SK-N-SH treated with all-trans-retinoic acid at 6 μM for 48 hours (cell line): Measurements from ENCODE around the gene RYK.

Source experiments
- ATAC-seq: fragments of 200-7000 bp; cut with Tn5 transposase; 3 replicates; pipeline ENCODE4 v1.9.1; 2020; ENCODE audit warnings: mild to moderate bottlenecking, moderate library complexity
- ARNTL ChIP-seq: fragments of 450-650 bp; formaldehyde crosslinking; IDR thresholded peaks from 2 replicates; pipeline ENCODE4 v1.5.0; 2020; ENCODE audit warnings: low read depth, mild to moderate bottlenecking, moderate library complexity, borderline replicate concordance
- BACH2 ChIP-seq: fragments of 250-450 bp; sonication (Bioruptor Pico); IDR thresholded peaks from 2 replicates; pipeline ENCODE4 v1.9.0; 2021; ENCODE audit warnings: mild to moderate bottlenecking, borderline replicate concordance
- ESRRG ChIP-seq: fragments of 250-450 bp; sonication (Bioruptor Pico); IDR thresholded peaks from 2 replicates; pipeline ENCODE4 v1.6.1; 2021; ENCODE audit warnings: mild to moderate bottlenecking
- GLIS3 ChIP-seq: fragments of 250-450 bp; sonication (Bioruptor Pico); IDR thresholded peaks from 2 replicates; pipeline ENCODE4 v1.5.0; 2020; ENCODE audit warnings: mild to moderate bottlenecking, moderate library complexity
- ISL1 ChIP-seq: fragments of 250-450 bp; sonication (Bioruptor Pico); IDR thresholded peaks from 2 replicates; pipeline ENCODE4 v2.1.2; 2022; ENCODE audit warnings: mild to moderate bottlenecking, moderate library complexity
- OSR1 ChIP-seq: fragments of 250-450 bp; sonication (Bioruptor Pico); IDR thresholded peaks from 2 replicates; pipeline ENCODE4 v1.8.0; 2022; ENCODE audit warnings: moderate library complexity, mild to moderate bottlenecking, inconsistent platforms
- RARB ChIP-seq: fragments of 250-450 bp; sonication (Bioruptor Pico); IDR thresholded peaks from 2 replicates; pipeline ENCODE4 v1.8.0; 2021; ENCODE audit warnings: mild to moderate bottlenecking, moderate library complexity
- SNAI2 ChIP-seq: fragments of 250-450 bp; sonication (Bioruptor Pico); IDR thresholded peaks from 2 replicates; pipeline ENCODE4 v1.5.0; 2020; ENCODE audit warnings: mild to moderate bottlenecking, moderate library complexity
- TCF4 ChIP-seq: fragments of 250-450 bp; sonication (Bioruptor Pico); IDR thresholded peaks from 2 replicates; pipeline ENCODE4 v1.8.0; 2021; ENCODE audit warnings: mild to moderate bottlenecking, moderate library complexity, borderline replicate concordance
- TOX ChIP-seq: fragments of 250-450 bp; sonication (Bioruptor Pico); IDR thresholded peaks from 2 replicates; pipeline ENCODE4 v1.8.0; 2021; ENCODE audit warnings: mild to moderate bottlenecking, moderate library complexity, borderline replicate concordance
- TSHZ2 ChIP-seq: fragments of 250-450 bp; sonication (Bioruptor Pico); IDR thresholded peaks from 2 replicates; pipeline ENCODE4 v1.5.0; 2020; ENCODE audit warnings: mild to moderate bottlenecking, moderate library complexity
- ZFP3 ChIP-seq: fragments of 250-450 bp; sonication (Bioruptor Pico); IDR thresholded peaks from 2 replicates; pipeline ENCODE4 v1.5.0; 2020; ENCODE audit warnings: mild to moderate bottlenecking, moderate library complexity
- ZFP30 ChIP-seq: fragments of 450-650 bp; formaldehyde crosslinking; IDR thresholded peaks from 2 replicates; pipeline ENCODE4 v1.5.0; 2022; ENCODE audit warnings: mild to moderate bottlenecking, moderate library complexity
- ZNF565 ChIP-seq: fragments of 450-650 bp; formaldehyde crosslinking; conservative IDR thresholded peaks from 2 replicates; pipeline ENCODE4 v1.5.0; 2020; ENCODE audit warnings: low read depth, mild to moderate bottlenecking, moderate library complexity
- ZNF70 ChIP-seq: fragments of 450-650 bp; formaldehyde crosslinking; IDR thresholded peaks from 2 replicates; pipeline ENCODE4 v1.5.0; 2020; ENCODE audit warnings: mild to moderate bottlenecking, moderate library complexity
- ZNF8 ChIP-seq: fragments of 450-650 bp; formaldehyde crosslinking; IDR thresholded peaks from 2 replicates; pipeline ENCODE4 v1.5.0; 2020; ENCODE audit warnings: mild to moderate bottlenecking, moderate library complexity
- TF ChIP-seq, protein P1 (sequence below): fragments of 250-450 bp; sonication (Bioruptor Pico); IDR thresholded peaks from 2 replicates; pipeline ENCODE4 v1.8.0; 2021; ENCODE audit warnings: low read depth, mild to moderate bottlenecking, moderate library complexity, borderline replicate concordance
- TF ChIP-seq, protein P2 (sequence below): fragments of 250-450 bp; sonication (Bioruptor Pico); IDR thresholded peaks from 2 replicates; pipeline ENCODE4 v1.8.0; 2020; ENCODE audit warnings: mild to moderate bottlenecking, moderate library complexity, borderline replicate concordance
- TF ChIP-seq, protein P3 (sequence below): fragments of 250-450 bp; sonication (Bioruptor Pico); IDR thresholded peaks from 2 replicates; pipeline ENCODE4 v1.5.1; 2021; ENCODE audit warnings: mild to moderate bottlenecking, moderate library complexity

RYK gene

GRCh38 chr3:134258761-134259347, 8.2 kb upstream of the RYK start:
- no peak for TF ChIP-seq OSR1
- no peak for TF ChIP-seq ZNF8 (CRISPR knock-in tag)
- TF ChIP-seq TCF4 = no peak
- ATAC-seq = no peak

GRCh38 chr3:134255404-134255803, 4.7 kb upstream of the RYK start:
- ATAC-seq = no peak
- no peak for TF ChIP-seq ZFP30

- ATAC-seq = no peak
These were observed 3.0 kb upstream of the RYK start for GRCh38 chr3:134253475-134254226.

DNA sequence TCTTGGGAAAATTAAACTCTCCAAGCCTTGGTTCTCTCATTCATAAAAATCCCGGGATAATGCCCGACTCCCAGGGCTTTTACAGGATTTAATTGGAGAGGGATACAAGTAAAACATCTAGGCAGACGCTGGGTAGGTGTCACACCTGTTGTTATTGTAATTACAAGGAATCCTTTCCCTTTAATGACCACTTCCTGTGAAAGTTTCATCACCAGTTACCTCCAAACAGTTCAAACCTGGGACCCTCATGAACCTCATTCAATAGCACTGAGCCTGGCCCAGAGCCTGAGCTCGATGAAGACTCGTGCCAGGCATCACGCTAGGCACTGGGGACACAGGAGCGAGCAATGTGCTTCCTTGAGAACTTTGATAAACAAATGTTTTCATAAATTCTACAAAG, 2.1 kb upstream of the RYK start:
- no peak for ATAC-seq
- TF ChIP-seq, protein P1, sequence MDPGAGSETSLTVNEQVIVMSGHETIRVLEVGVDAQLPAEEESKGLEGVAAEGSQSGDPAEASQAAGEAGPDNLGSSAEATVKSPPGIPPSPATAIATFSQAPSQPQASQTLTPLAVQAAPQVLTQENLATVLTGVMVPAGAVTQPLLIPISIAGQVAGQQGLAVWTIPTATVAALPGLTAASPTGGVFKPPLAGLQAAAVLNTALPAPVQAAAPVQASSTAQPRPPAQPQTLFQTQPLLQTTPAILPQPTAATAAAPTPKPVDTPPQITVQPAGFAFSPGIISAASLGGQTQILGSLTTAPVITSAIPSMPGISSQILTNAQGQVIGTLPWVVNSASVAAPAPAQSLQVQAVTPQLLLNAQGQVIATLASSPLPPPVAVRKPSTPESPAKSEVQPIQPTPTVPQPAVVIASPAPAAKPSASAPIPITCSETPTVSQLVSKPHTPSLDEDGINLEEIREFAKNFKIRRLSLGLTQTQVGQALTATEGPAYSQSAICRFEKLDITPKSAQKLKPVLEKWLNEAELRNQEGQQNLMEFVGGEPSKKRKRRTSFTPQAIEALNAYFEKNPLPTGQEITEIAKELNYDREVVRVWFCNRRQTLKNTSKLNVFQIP = no peak
- TF ChIP-seq, protein P2, sequence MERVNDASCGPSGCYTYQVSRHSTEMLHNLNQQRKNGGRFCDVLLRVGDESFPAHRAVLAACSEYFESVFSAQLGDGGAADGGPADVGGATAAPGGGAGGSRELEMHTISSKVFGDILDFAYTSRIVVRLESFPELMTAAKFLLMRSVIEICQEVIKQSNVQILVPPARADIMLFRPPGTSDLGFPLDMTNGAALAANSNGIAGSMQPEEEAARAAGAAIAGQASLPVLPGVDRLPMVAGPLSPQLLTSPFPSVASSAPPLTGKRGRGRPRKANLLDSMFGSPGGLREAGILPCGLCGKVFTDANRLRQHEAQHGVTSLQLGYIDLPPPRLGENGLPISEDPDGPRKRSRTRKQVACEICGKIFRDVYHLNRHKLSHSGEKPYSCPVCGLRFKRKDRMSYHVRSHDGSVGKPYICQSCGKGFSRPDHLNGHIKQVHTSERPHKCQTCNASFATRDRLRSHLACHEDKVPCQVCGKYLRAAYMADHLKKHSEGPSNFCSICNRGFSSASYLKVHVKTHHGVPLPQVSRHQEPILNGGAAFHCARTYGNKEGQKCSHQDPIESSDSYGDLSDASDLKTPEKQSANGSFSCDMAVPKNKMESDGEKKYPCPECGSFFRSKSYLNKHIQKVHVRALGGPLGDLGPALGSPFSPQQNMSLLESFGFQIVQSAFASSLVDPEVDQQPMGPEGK (CRISPR knock-in tag) = no peak
- TF ChIP-seq TCF4 (no peak), ISL1 (no peak), RARB (CRISPR knock-in tag) (no peak), BACH2 (no peak), ZNF70 (no peak), SNAI2 (CRISPR knock-in tag) (no peak)
- TF ChIP-seq, protein P3, sequence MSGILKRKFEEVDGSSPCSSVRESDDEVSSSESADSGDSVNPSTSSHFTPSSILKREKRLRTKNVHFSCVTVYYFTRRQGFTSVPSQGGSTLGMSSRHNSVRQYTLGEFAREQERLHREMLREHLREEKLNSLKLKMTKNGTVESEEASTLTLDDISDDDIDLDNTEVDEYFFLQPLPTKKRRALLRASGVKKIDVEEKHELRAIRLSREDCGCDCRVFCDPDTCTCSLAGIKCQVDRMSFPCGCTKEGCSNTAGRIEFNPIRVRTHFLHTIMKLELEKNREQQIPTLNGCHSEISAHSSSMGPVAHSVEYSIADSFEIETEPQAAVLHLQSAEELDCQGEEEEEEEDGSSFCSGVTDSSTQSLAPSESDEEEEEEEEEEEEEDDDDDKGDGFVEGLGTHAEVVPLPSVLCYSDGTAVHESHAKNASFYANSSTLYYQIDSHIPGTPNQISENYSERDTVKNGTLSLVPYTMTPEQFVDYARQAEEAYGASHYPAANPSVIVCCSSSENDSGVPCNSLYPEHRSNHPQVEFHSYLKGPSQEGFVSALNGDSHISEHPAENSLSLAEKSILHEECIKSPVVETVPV (CRISPR knock-in tag) = no peak

More at GRCh38 chr3:134253475-134254226, 3.0 kb upstream of the RYK start:
- no peak for TF ChIP-seq ZFP30
- TF ChIP-seq ARNTL (CRISPR knock-in tag) = no peak
- TF ChIP-seq, protein P1 = no peak
- no peak for TF ChIP-seq ZNF565 (CRISPR knock-in tag)
- no peak for TF ChIP-seq ISL1
- no peak for TF ChIP-seq SNAI2 (CRISPR knock-in tag)
- no peak for TF ChIP-seq TOX (CRISPR knock-in tag)
- TF ChIP-seq ESRRG = no peak
- TF ChIP-seq, protein P2 (CRISPR knock-in tag) = no peak
- no peak for TF ChIP-seq OSR1
- no peak for TF ChIP-seq RARB (CRISPR knock-in tag)
- TF ChIP-seq GLIS3 = no peak
- TF ChIP-seq TSHZ2 (CRISPR knock-in tag) = no peak
- TF ChIP-seq ZFP3 (CRISPR knock-in tag) = no peak
- no peak for TF ChIP-seq BACH2
- no peak for TF ChIP-seq TCF4
- no peak for TF ChIP-seq ZNF70
